Thyroid gland (tissue), 4 donors: Measurements from ENCODE around the gene CROCC2.

Experiments used
- POLR2A ChIP-seq, 2 donors: fragments of 450-650 bp; IDR thresholded peaks; one replicate each; pipeline ENCODE4 v1.6.1; 2017; ENCODE audit warnings: antibody characterized with exemption in 2 of 2, mild to moderate bottlenecking in 2 of 2, moderate library complexity in 1 of 2
- TF ChIP-seq, protein P1 (sequence below), 6 experiments: fragments of 200-600 bp in 3 of 6; fragments of 450-650 bp in 3 of 6; sonication (generic) in 3 of 6; IDR thresholded peaks; one replicate each; pipeline ENCODE4 v1.5.1; 2016 to 2019; ENCODE audit warnings: antibody characterized with exemption in 6 of 6, mild to moderate bottlenecking in 2 of 6, inconsistent platforms in 1 of 6, moderate library complexity in 1 of 6

DNA sequence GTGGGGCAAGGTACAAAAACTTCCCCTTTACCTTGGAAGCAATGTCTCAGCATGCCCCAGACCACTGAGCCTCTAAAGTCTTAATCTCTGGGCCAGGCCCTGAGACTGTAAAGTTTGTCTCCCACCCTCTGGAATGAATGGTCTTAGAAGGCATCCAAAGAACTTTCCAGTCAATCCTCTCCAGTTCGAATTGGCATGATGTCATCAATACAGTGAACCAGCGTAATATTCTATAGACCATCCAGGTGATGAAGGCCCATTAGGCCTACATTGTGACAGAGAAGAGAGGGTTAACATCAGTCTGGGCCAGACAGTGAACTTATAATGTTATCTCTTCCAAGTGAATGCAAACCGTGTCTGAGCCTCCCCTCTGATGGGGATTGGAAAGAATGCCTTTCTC, 21.4 kb upstream of the CROCC2 start:
- TF ChIP-seq, protein P1, sequence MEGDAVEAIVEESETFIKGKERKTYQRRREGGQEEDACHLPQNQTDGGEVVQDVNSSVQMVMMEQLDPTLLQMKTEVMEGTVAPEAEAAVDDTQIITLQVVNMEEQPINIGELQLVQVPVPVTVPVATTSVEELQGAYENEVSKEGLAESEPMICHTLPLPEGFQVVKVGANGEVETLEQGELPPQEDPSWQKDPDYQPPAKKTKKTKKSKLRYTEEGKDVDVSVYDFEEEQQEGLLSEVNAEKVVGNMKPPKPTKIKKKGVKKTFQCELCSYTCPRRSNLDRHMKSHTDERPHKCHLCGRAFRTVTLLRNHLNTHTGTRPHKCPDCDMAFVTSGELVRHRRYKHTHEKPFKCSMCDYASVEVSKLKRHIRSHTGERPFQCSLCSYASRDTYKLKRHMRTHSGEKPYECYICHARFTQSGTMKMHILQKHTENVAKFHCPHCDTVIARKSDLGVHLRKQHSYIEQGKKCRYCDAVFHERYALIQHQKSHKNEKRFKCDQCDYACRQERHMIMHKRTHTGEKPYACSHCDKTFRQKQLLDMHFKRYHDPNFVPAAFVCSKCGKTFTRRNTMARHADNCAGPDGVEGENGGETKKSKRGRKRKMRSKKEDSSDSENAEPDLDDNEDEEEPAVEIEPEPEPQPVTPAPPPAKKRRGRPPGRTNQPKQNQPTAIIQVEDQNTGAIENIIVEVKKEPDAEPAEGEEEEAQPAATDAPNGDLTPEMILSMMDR (IDR thresholded peaks at IDR 0.05), result no peak
- no peak for TF ChIP-seq POLR2A (IDR thresholded peaks at IDR 0.05)
